Spleen (tissue), 11 donors: ENCODE measurements around the gene VPS9D1. TPM values are rescaled to one million over a fixed set of nuclear protein-coding genes. Genes with fewer than 3 reads are reported as not detected.

Source experiments
- DNase-seq: peaks from one replicate; pipeline ENCODE4 v3.0.0-alpha.2; 2020
- H3K27ac ChIP-seq, 8 donors: fragments of 200-600 bp; sonication (generic) in 7 of 8; 1 replicate in 4 of 8; 2 replicates in 4 of 8; pipeline versions ENCODE4 v1.5.0 to v1.8.0; 2016 to 2021; ENCODE audit warnings: inconsistent platforms in 4 of 8, mild to moderate bottlenecking in 4 of 8, moderate library complexity in 1 of 8
- H3K27me3 ChIP-seq, 7 donors: fragments of 200-600 bp; sonication (generic) in 6 of 7; replicated peaks in 1 of 7; 1 replicate in 4 of 7; 2 replicates in 3 of 7; pipeline versions ENCODE4 v1.5.0 to v1.8.0; 2016 to 2021; ENCODE audit warnings: inconsistent platforms in 3 of 7, mild to moderate bottlenecking in 1 of 7
- H3K36me3 ChIP-seq, 6 donors: fragments of 200-600 bp; sonication (generic) in 5 of 6; 1 replicate in 4 of 6; 2 replicates in 2 of 6; pipeline versions ENCODE4 v1.5.0 to v1.8.0; 2016 to 2021; ENCODE audit warnings: inconsistent platforms in 2 of 6
- H3K4me1 ChIP-seq, 6 donors: fragments of 200-600 bp; sonication (generic) in 5 of 6; 1 replicate in 3 of 6; 2 replicates in 3 of 6; pipeline versions ENCODE4 v1.5.0 to v1.8.0; 2016 to 2021; ENCODE audit warnings: inconsistent platforms in 3 of 6
- H3K4me3 ChIP-seq, 8 donors: fragments of 200-600 bp; sonication (generic) in 7 of 8; 1 replicate in 4 of 8; 2 replicates in 4 of 8; pipeline versions ENCODE4 v1.5.0 to v1.8.0; 2016 to 2021; ENCODE audit warnings: inconsistent platforms in 4 of 8, mild to moderate bottlenecking in 4 of 8, moderate library complexity in 2 of 8
- H3K9me3 ChIP-seq, 8 donors: fragments of 200-600 bp; sonication (generic) in 7 of 8; 1 replicate in 4 of 8; 2 replicates in 4 of 8; pipeline versions ENCODE4 v1.5.0 to v1.8.0; 2016 to 2021; ENCODE audit warnings: inconsistent platforms in 4 of 8
- POLR2A ChIP-seq, 3 donors: fragments of 450-650 bp; IDR thresholded peaks; one replicate each; pipeline ENCODE4 v1.5.1; 2017; ENCODE audit warnings: antibody characterized with exemption in 3 of 3, mild to moderate bottlenecking in 1 of 3
- POLR2AphosphoS5 ChIP-seq, 3 donors: sonication (generic); formaldehyde crosslinking; IDR thresholded peaks; one replicate each; pipeline ENCODE4 v1.5.1; 2017; ENCODE audit warnings: antibody characterized with exemption in 3 of 3
- WGBS, 5 donors: extraction: QIAGEN DNeasy Blood & Tissue Kit in 3 of 5; methylation state at CpG; one replicate each; pipeline versions ENCODE4 v1.1.5 to v1.1.7; 2013 to 2018; 5-methylcytosine and 5-hydroxymethylcytosine counted together
- intact Hi-C: fragments of 100-400 bp; cut with DNase I; formaldehyde crosslinking; loops from one replicate; pipeline ENCODE4 v1.15.0; 2023; ENCODE audit warnings: low total_unique reads
- polyA plus RNA-seq, 3 donors: library from polyadenylated mRNA; stranded (reverse); fragments of 200-250 nt; gene quantifications; one replicate each; pipeline ENCODE4 v1.2.1, GENCODE V29; 2013
- total RNA-seq, 7 donors: library from RNA; depleted of rRNA in 3 of 7; stranded (reverse); fragments of >200 nt in 3 of 7; fragmentation: NEBNext Ultra II Directional in 4 of 7; extraction: Animal tissue kit (Norgen Biotek cat#: 25700) in 4 of 7; gene quantifications; one replicate each; pipeline versions ENCODE4 v1.1.0 to v1.2.1, GENCODE V29; 2016 to 2021
- TF ChIP-seq, protein P1 (sequence below), 11 experiments: fragments of 200-600 bp in 7 of 11; fragments of 450-650 bp in 4 of 11; sonication (generic) in 4 of 11; IDR thresholded peaks in 8 of 11; conservative IDR thresholded peaks in 3 of 11; 1 replicate in 7 of 11; 2 replicates in 4 of 11; pipeline versions ENCODE4 v1.4.0 to v1.8.0; 2016 to 2021; ENCODE audit warnings: antibody characterized with exemption in 11 of 11, inconsistent platforms in 4 of 11, mild to moderate bottlenecking in 1 of 11
- donor health status: healthy with polysubstance abuse.
- donor health status: DM: no; HTN: no; CAD: no; lungs with moderate emphysema.
- donor health status: DM: no; HTN: no; CAD: no.
- donor health status: Bipolar disorder and iron deficiency.
- donor health status: healthy.
- donor health status: DM: no; HTN: no; CAD: no.
- donor health status: DM: yes; HTN: yes; CAD: no.

The VPS9D1 gene
- total and polyA plus RNA-seq, 10 donors = 6.0 to 37.2 (median 19.3) TPM

- H3K36me3 ChIP-seq = peaks cover 2 to 90% (median 56%) of the 10 kb centered on the region in 6 donors
These were observed 24.1 kb upstream of the VPS9D1 start for GRCh38 chr16:89744813-89745212.

DNA sequence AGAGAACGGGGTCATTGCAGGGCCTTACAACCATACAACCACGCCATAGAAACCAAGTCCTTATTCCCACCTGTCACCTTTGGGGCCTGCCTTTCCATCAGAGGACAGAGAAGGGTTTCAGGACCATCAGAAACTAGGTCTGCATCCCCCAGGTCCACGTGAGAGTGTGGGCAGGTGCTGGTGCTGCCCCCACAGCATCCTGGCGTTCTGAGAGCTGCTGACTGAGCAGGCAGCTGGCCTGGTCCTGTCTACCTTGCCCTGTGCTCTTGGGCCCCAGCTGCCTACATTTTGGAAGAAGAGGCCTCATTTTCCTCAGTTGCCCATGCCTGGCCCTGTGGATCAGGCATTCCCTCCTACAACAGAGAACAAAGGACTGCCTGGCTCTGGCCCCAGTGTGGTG, 22.2 kb upstream of the VPS9D1 start:
- peak overlapping the region in 2 of 8 donors; percentile 9 to 42 for H3K27ac ChIP-seq
- no peak for DNase-seq
- TF ChIP-seq POLR2A (IDR thresholded peaks at IDR 0.05) = no peak
- peak; percentile 57 to 71 (median 59) for TF ChIP-seq POLR2AphosphoS5 (IDR thresholded peaks at IDR 0.05)
- H3K4me1 ChIP-seq = peaks cover 0 to 12% (median 0%) of the 10 kb centered on the region in 6 donors
- H3K36me3 ChIP-seq = peaks cover 5 to 92% (median 71%) of the 10 kb centered on the region in 6 donors
- H3K9me3 ChIP-seq = no peaks in the 10 kb centered on the region
- H3K4me3 ChIP-seq = no peak overlapping the region
- intact Hi-C loops = no loop called here
- WGBS, 5 donors = 76 to 95% (median 86%) methylated on average over 3 to 4 of the region's 4 CpGs
- no peaks in the 10 kb centered on the region for H3K27me3 ChIP-seq

More at GRCh38 chr16:89744813-89745212, 24.1 kb upstream of the VPS9D1 start:
- Histone ChIP-seq H3K9me3 (no peaks in the 10 kb centered on the region), H3K4me3 (no peak overlapping the region), H3K4me1 (peaks cover 2 to 12% (median 6%) of the 10 kb centered on the region in 6 donors), H3K27me3 (no peaks in the 10 kb centered on the region), H3K27ac (no peak overlapping the region)
- intact Hi-C loops = no loop called here
- 90 to 97% (median 93%) methylated on average over 16 of the region's 16 CpGs for WGBS, 5 donors
- TF ChIP-seq, protein P1, sequence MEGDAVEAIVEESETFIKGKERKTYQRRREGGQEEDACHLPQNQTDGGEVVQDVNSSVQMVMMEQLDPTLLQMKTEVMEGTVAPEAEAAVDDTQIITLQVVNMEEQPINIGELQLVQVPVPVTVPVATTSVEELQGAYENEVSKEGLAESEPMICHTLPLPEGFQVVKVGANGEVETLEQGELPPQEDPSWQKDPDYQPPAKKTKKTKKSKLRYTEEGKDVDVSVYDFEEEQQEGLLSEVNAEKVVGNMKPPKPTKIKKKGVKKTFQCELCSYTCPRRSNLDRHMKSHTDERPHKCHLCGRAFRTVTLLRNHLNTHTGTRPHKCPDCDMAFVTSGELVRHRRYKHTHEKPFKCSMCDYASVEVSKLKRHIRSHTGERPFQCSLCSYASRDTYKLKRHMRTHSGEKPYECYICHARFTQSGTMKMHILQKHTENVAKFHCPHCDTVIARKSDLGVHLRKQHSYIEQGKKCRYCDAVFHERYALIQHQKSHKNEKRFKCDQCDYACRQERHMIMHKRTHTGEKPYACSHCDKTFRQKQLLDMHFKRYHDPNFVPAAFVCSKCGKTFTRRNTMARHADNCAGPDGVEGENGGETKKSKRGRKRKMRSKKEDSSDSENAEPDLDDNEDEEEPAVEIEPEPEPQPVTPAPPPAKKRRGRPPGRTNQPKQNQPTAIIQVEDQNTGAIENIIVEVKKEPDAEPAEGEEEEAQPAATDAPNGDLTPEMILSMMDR (IDR thresholded peaks at IDR 0.05 in 8 of 11, conservative IDR thresholded peaks at IDR 0.05 in 3 of 11) = no peak
- TF ChIP-seq POLR2AphosphoS5 (IDR thresholded peaks at IDR 0.05) (peak in 1 of 3 donors; percentile 57), POLR2A (IDR thresholded peaks at IDR 0.05) (no peak)
- no peak for DNase-seq

- intact Hi-C loops = no loop called here
- H3K9me3 ChIP-seq = no peaks in the 10 kb centered on the region
- DNase-seq = no peak
- H3K4me1 ChIP-seq = peaks cover 2 to 27% (median 9%) of the 10 kb centered on the region in 6 donors
- H3K4me3 ChIP-seq = no peak overlapping the region
- peaks cover 11 to 92% (median 76%) of the 10 kb centered on the region in 6 donors for H3K36me3 ChIP-seq
- WGBS, 5 donors = 76 to 88% (median 84%) methylated on average over 11 of the region's 11 CpGs
- no peaks in the 10 kb centered on the region for H3K27me3 ChIP-seq
- TF ChIP-seq POLR2AphosphoS5 (IDR thresholded peaks at IDR 0.05) = peak; percentile 59 to 72 (median 60)
- TF ChIP-seq, protein P1 (IDR thresholded peaks at IDR 0.05 in 8 of 11, conservative IDR thresholded peaks at IDR 0.05 in 3 of 11) = no peak
- no peak for TF ChIP-seq POLR2A (IDR thresholded peaks at IDR 0.05)
- peak overlapping the region in 1 of 8 donors; percentile 38 for H3K27ac ChIP-seq
These were observed 20.8 kb upstream of the VPS9D1 start for GRCh38 chr16:89741342-89742014.

DNA sequence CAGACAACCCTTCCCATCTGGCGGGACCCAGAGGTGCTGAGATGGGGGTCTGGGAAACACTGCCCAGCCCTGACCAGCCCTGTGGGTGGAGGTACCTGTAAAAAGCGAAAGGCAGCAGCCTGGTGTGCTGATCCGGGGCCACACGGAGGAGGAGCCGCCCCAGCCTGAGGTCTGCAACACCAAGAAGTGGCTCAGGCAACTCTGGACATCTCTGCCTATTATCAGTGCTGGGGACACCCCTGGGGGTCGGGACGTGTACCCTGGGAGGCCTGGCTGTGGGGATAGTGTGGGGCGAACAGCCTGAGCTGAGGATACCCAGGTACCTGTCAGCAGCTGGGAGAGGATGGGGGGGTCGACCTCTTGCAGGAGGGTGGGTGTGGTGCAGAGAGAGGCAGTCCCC, 18.7 kb upstream of the VPS9D1 start:
- Histone ChIP-seq H3K36me3 (peaks cover 11 to 93% (median 81%) of the 10 kb centered on the region in 6 donors), H3K9me3 (no peaks in the 10 kb centered on the region), H3K27me3 (no peaks in the 10 kb centered on the region), H3K4me1 (peaks cover 2 to 46% (median 9%) of the 10 kb centered on the region in 6 donors), H3K4me3 (no peak overlapping the region), H3K27ac (no peak overlapping the region)
- intact Hi-C loops = no loop called here
- TF ChIP-seq, protein P1 (IDR thresholded peaks at IDR 0.05 in 8 of 11, conservative IDR thresholded peaks at IDR 0.05 in 3 of 11) = no peak
- peak; percentile 3 to 61 (median 28) for TF ChIP-seq POLR2AphosphoS5 (IDR thresholded peaks at IDR 0.05)
- 84 to 94% (median 90%) methylated on average over 9 of the region's 9 CpGs for WGBS, 5 donors
- DNase-seq = no peak
